Breast epithelium (tissue), 4 donors: Measurements from ENCODE around the gene ZNF423. TPM values are rescaled to one million over a fixed set of nuclear protein-coding genes. Genes with fewer than 3 reads are reported as not detected.

ENCODE experiments used
- DNase-seq, 2 donors: peaks; one replicate each; pipeline ENCODE4 v3.0.0-alpha.2; 2019; ENCODE audit warnings: low spot score in 2 of 2
- H3K27ac ChIP-seq, 2 donors: fragments of 200-600 bp; sonication (generic) in 1 of 2; one replicate each; pipeline ENCODE4 v1.5.1; 2016 to 2019; ENCODE audit warnings: mild to moderate bottlenecking in 1 of 2
- H3K27me3 ChIP-seq, 2 donors: fragments of 200-600 bp; sonication (generic) in 1 of 2; one replicate each; pipeline versions ENCODE4 v1.5.1 to v1.6.0; 2017 to 2019; ENCODE audit warnings: control low read depth in 1 of 2, mild to moderate bottlenecking in 1 of 2
- H3K36me3 ChIP-seq: fragments of 200-600 bp; one replicate; pipeline ENCODE4 v1.5.1; 2019
- H3K4me1 ChIP-seq, 2 donors: fragments of 200-600 bp; sonication (generic); one replicate each; pipeline ENCODE4 v1.5.1; 2016 to 2019; ENCODE audit warnings: control low read depth in 1 of 2
- H3K4me3 ChIP-seq, 3 donors: fragments of 200-600 bp; sonication (generic); 1 replicate in 2 of 3; 2 replicates in 1 of 3; pipeline ENCODE4 v1.5.1; 2016 to 2019; ENCODE audit warnings: mild to moderate bottlenecking in 3 of 3, moderate library complexity in 2 of 3
- H3K9me3 ChIP-seq, 2 donors: fragments of 200-600 bp; sonication (generic) in 1 of 2; one replicate each; pipeline ENCODE4 v1.5.1; 2016 to 2019; ENCODE audit warnings: control low read depth in 1 of 2
- CTCF ChIP-seq, 3 donors: fragments of 450-650 bp; IDR thresholded peaks; one replicate each; pipeline ENCODE4 v1.5.1; 2016 to 2017; ENCODE audit warnings: antibody characterized with exemption in 3 of 3, mild to moderate bottlenecking in 3 of 3, moderate library complexity in 3 of 3
- POLR2A ChIP-seq: fragments of 450-650 bp; IDR thresholded peaks from one replicate; pipeline ENCODE4 v1.6.1; 2016; ENCODE audit warnings: antibody characterized with exemption, mild to moderate bottlenecking, moderate library complexity
- POLR2AphosphoS5 ChIP-seq, 3 donors: sonication (generic); formaldehyde crosslinking; IDR thresholded peaks; one replicate each; pipeline ENCODE4 v1.6.1; 2017; ENCODE audit warnings: antibody characterized with exemption in 3 of 3
- intact Hi-C: fragments of 100-400 bp; cut with DNase I; formaldehyde crosslinking; loops from one replicate; pipeline ENCODE4 v1.15.1; 2023; ENCODE audit warnings: low total_unique reads
- total RNA-seq, 3 donors: library from RNA; depleted of rRNA; stranded (reverse); fragments of >200 nt; gene quantifications; one replicate each; pipeline ENCODE4 v1.1.0, GENCODE V29; 2016

Gene ZNF423
- total RNA-seq, 3 donors from 2014 or later = 4.7 to 8.0 (median 5.9) TPM

GRCh38 chr16:49590166-49590871 is 265.6 kb downstream of the ZNF423 start:
- DNase-seq = no peak
- intact Hi-C loops = no loop called here
- H3K9me3 ChIP-seq = no peaks in the 10 kb centered on the region

GRCh38 chr16:49589544-49590031 is 266.3 kb downstream of the ZNF423 start:
- no peaks in the 10 kb centered on the region for H3K9me3 ChIP-seq
- DNase-seq = no peak
- H3K4me3 ChIP-seq = no peak overlapping the region
- no peak for TF ChIP-seq POLR2AphosphoS5 (IDR thresholded peaks at IDR 0.05)
- no peak for TF ChIP-seq POLR2A
- TF ChIP-seq CTCF (IDR thresholded peaks at IDR 0.05) = no peak
- H3K27ac ChIP-seq = no peak overlapping the region
- intact Hi-C loops = no loop called here
- H3K36me3 ChIP-seq = no peaks in the 10 kb centered on the region
- H3K27me3 ChIP-seq = no peaks in the 10 kb centered on the region
- no peaks in the 10 kb centered on the region for H3K4me1 ChIP-seq

More at GRCh38 chr16:49590166-49590871, 265.6 kb downstream of the ZNF423 start:
- H3K27ac ChIP-seq = no peak overlapping the region
- no peaks in the 10 kb centered on the region for H3K36me3 ChIP-seq
- TF ChIP-seq CTCF (IDR thresholded peaks at IDR 0.05) = no peak
- no peak for TF ChIP-seq POLR2AphosphoS5 (IDR thresholded peaks at IDR 0.05)
- TF ChIP-seq POLR2A = no peak
- H3K4me1 ChIP-seq = no peaks in the 10 kb centered on the region
- H3K4me3 ChIP-seq = no peak overlapping the region
- no peaks in the 10 kb centered on the region for H3K27me3 ChIP-seq

- no peaks in the 10 kb centered on the region for H3K27me3 ChIP-seq
- DNase-seq = no peak
- no peaks in the 10 kb centered on the region for H3K36me3 ChIP-seq
- no peaks in the 10 kb centered on the region for H3K4me1 ChIP-seq
- no peak overlapping the region for H3K4me3 ChIP-seq
- H3K27ac ChIP-seq = no peak overlapping the region
- H3K9me3 ChIP-seq = no peaks in the 10 kb centered on the region
- intact Hi-C loops = no loop called here
- no peak for TF ChIP-seq CTCF (IDR thresholded peaks at IDR 0.05)
- no peak for TF ChIP-seq POLR2A
- no peak for TF ChIP-seq POLR2AphosphoS5 (IDR thresholded peaks at IDR 0.05)
These were observed 267.1 kb downstream of the ZNF423 start for GRCh38 chr16:49588729-49589384.

GRCh38 chr16:49588026-49588425 is 267.9 kb downstream of the ZNF423 start:
- H3K4me3 ChIP-seq = no peak overlapping the region
- TF ChIP-seq CTCF (IDR thresholded peaks at IDR 0.05) (no peak), POLR2A (no peak), POLR2AphosphoS5 (IDR thresholded peaks at IDR 0.05) (no peak)
- no peaks in the 10 kb centered on the region for H3K4me1 ChIP-seq
- H3K36me3 ChIP-seq = no peaks in the 10 kb centered on the region
- intact Hi-C loops = no loop called here
- DNase-seq = no peak
- no peaks in the 10 kb centered on the region for H3K27me3 ChIP-seq
- no peak overlapping the region for H3K27ac ChIP-seq
- H3K9me3 ChIP-seq = no peaks in the 10 kb centered on the region

GRCh38 chr16:49587511-49587910 is 268.4 kb downstream of the ZNF423 start:
- no peaks in the 10 kb centered on the region for H3K4me1 ChIP-seq
- no peak for DNase-seq
- no peak for TF ChIP-seq POLR2AphosphoS5 (IDR thresholded peaks at IDR 0.05)
- TF ChIP-seq CTCF (IDR thresholded peaks at IDR 0.05) = no peak
- no peak for TF ChIP-seq POLR2A
- H3K27me3 ChIP-seq = no peaks in the 10 kb centered on the region
- no peaks in the 10 kb centered on the region for H3K36me3 ChIP-seq
- intact Hi-C loops = no loop called here
- H3K27ac ChIP-seq = no peak overlapping the region
- H3K9me3 ChIP-seq = no peaks in the 10 kb centered on the region
- no peak overlapping the region for H3K4me3 ChIP-seq
